Stimulated activated CD8-positive, alpha-beta memory T cell treated with anti-CD3 and anti-CD28 coated beads, Interleukin-7, amount 100 ng/mL, for 4 hours (primary cell): Measurements from ENCODE around the gene C13orf42.

Source experiments
- DNase-seq, 2 donors: peaks; one replicate each; pipeline ENCODE4 v3.0.0-alpha.2; 2020; ENCODE audit warnings: low read depth in 2 of 2

The C13orf42 gene

DNA sequence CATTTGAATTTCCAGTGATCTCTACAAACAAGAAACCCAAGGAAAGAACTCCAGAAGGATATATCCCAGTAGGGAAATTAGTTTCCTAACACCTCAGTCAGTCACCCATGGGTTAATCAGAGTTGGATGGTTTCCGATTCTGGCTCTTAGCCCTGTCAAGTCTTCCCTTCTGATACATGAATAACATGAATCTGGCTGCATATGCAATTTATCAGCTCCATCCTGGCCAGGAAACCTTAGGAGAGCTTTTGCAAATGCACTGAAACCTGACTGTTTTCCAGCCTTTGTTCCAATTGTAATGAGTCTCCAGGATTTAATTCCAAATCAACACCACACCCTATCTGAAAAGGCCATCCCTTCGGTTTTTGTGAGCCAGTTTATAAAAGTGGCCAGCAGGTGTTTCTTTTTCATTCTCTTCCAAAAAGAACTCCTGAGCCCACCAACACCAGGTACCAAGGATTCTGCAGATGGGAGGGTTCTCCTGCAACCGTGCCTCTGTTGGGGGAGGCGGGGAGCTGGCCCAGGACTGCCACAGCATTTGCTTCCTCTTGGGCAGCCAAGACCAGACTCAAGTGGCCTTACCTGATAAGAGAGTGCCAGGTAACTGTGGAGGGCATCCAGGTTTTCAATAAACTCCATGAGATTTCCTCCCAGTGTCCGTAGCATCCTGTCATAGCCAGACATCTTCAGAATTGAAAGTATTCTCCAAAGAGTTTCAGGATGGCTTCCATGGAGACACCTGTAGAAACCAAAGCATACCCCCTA lies 77.5 kb downstream of the C13orf42 start:
- DNase-seq: no peak

DNA sequence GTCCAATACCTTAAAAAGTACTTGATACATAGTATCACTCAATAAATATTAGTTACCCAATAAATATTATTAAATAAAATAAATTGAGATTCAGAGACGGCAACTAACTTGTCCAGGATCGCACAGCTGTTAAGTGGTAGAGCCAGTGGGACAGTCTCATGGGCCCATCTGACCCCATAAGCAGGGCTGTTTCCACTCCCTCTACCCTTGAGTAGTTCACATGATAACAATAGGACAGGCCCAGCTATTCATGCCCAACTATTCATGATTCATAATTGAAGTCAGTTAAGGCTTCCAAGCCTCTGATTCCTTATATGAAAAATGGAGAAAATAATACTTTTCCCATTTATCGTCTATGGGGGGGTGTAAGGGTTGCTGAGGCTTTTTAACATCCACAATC lies 78.2 kb downstream of the C13orf42 start:
- no peak for DNase-seq
